ENCODE results near the gene RHEBL1.

GRCh38 chr12:49050507-49051372 lies 19.0 kb downstream of the RHEBL1 start:
- TF ChIP-seq CTCF (IDR thresholded peaks at IDR 0.05) (no peak), POLR2A (IDR thresholded peaks at IDR 0.05) (no peak), POLR2AphosphoS5 (IDR thresholded peaks at IDR 0.05) (no peak)

Data from breast epithelium (tissue), 3 donors.